ENCODE data around the gene ALDH1L1.

DNA sequence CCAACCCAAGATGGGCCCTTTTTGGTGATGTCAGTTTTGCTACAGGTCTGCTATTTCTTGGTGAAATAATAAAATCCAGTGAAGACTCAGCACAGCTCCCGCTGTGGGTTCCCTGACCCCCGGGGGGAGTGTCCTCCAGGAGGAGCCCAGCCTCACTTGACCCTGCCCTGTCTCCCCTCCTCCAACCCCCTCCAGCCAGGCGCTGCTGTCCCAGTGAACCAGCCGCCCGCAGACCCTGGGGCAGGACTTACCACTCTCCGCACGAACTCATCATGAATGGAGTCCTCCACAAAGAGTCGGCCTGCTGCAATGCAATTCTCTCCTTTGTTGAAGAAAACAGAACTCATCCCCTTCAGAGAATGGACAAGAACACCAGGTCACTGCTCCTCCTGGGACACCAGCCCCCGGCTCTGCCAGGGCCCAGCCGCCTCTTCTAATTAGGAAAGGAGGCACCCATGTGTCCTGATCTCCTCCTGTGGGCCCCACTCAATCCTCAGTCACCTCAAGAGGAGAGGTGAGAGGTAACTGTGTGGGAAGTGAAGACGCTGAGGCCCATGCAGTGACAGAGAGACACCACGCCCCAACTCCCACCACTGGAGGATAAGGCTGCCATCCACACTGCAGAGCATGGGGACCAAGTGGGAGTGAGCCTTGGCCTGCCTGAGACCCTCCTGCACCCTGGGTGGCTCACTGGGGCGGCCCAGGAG, 67.7 kb downstream of the ALDH1L1 start:
- TF ChIP-seq POLR2AphosphoS5 (IDR thresholded peaks at IDR 0.05) (no peak), POLR2A (IDR thresholded peaks at IDR 0.05) (no peak), EP300 (IDR thresholded peaks at IDR 0.05) (no peak)
- TF ChIP-seq, protein P1, sequence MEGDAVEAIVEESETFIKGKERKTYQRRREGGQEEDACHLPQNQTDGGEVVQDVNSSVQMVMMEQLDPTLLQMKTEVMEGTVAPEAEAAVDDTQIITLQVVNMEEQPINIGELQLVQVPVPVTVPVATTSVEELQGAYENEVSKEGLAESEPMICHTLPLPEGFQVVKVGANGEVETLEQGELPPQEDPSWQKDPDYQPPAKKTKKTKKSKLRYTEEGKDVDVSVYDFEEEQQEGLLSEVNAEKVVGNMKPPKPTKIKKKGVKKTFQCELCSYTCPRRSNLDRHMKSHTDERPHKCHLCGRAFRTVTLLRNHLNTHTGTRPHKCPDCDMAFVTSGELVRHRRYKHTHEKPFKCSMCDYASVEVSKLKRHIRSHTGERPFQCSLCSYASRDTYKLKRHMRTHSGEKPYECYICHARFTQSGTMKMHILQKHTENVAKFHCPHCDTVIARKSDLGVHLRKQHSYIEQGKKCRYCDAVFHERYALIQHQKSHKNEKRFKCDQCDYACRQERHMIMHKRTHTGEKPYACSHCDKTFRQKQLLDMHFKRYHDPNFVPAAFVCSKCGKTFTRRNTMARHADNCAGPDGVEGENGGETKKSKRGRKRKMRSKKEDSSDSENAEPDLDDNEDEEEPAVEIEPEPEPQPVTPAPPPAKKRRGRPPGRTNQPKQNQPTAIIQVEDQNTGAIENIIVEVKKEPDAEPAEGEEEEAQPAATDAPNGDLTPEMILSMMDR (IDR thresholded peaks at IDR 0.05): no peak
